C4-2B (cell line): ENCODE data around the gene NCF1.
"Not testable (repeated sequence)": the region's sequence is repeated elsewhere in the genome, so short reads cannot be mapped to it uniquely, and the experiment has no call there.

Experiments
- H3K27ac ChIP-seq: fragments of 450-650 bp; 2 replicates; pipeline ENCODE4 v1.5.1; 2017

Gene NCF1

DNA sequence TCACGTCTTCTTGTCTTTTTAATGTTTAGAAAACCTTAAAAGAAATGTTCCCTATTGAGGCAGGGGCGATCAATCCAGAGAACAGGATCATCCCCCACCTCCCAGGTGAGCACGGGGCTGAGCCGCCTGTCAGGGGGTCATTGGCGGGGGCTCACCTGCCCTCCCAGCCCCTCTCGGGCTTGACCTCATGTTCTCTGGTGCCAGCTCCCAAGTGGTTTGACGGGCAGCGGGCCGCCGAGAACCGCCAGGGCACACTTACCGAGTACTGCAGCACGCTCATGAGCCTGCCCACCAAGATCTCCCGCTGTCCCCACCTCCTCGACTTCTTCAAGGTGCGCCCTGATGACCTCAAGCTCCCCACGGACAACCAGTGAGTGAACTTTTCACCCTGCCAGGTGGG is 5.2 kb downstream of the NCF1 start:
- not testable (repeated sequence) for H3K27ac ChIP-seq

DNA sequence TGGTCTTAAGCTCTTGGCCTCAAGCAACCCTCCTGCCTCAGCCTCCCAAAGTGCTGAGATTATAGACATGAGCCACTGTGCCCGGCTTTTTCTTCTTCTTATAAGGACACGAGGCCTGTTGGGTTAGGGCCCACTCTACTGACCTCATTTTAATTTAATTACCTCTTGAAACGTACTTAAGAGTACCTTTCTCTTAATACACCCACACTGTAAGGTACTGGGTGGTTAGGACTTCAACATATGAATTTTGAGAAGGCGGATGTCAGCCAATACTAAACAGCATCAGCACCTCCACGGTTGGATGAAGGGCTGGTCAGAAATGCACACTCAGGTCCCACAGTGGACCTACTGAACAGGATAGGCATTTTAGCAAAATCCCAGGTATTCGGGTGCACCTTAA is 7.9 kb downstream of the NCF1 start:
- not testable (repeated sequence) for H3K27ac ChIP-seq

DNA sequence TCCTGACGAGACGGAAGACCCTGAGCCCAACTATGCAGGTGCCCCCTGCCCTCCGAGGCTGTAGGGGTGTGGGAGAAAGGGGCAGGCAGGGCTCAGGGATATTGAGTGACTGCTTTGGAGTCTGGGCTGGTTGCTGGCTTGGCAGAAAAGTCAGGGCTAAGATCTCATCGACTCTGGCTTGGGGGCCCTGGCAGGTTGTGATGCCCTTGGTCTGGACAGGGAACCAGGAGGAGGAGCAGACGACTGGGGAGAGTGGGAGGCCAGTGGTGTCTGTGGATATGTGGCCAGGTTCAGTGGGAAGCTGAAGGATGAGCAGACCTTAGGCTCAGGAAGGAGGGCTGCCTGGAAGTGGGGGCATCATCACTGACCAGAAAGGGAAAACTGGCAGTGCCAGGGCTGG is 9.8 kb downstream of the NCF1 start:
- H3K27ac ChIP-seq, result not testable (repeated sequence)

DNA sequence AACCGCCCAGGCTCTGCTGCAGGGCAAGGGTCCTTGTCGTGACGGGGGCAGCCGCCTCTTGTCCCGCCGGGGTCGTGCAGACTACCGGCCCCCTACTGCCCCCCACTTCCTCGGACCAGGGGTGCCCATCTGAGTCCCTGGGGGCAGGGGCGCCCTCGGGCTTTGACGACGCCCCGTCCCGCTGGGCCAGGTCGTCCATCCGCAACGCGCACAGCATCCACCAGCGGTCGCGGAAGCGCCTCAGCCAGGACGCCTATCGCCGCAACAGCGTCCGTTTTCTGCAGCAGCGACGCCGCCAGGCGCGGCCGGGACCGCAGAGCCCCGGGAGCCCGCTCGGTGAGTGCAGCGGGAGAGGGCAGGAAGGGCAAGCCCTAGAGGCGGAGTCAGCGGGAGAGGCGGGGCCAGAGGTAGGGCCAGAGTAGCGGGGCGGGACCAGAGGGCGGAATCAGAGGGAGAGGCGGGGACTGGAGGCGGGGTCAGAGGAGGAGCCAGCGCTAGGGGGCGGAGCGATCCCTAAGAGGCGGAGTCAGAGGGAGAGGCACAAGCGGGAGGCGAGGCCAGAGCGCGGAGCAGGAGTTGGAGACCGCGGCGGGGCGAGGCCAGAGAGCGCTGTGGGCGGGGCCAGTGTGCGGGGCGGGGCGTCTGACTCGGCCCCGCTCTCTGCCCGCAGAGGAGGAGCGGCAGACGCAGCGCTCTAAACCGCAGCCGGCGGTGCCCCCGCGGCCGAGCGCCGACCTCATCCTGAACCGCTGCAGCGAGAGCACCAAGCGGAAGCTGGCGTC is 14.7 kb downstream of the NCF1 start:
- not testable (repeated sequence) for H3K27ac ChIP-seq

DNA sequence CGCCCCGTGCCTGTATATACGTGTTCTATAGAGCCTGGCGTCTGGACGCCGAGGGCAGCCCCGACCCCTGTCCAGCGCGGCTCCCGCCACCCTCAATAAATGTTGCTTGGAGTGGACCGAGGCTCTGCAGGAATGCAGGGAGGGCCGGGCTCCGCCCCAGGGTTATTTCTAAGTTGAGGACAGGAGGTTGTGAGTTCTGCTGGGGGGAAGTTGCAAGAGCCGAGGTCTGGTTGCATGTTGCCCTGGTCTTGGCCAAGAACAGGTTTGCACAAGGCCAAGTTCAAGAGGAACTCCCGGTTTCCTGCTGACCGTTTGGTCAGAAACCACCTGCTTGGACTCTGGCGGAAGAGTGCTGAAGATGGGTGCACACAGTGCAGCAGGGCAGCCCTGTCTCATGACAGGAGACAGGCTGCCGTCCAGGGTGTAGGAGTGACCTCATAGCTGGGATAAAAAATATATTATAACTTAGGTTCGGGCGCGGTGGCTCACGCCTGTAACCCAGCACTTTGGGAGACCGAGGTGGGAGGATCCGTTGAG is 15.5 kb downstream of the NCF1 start:
- H3K27ac ChIP-seq, result not testable (repeated sequence)

DNA sequence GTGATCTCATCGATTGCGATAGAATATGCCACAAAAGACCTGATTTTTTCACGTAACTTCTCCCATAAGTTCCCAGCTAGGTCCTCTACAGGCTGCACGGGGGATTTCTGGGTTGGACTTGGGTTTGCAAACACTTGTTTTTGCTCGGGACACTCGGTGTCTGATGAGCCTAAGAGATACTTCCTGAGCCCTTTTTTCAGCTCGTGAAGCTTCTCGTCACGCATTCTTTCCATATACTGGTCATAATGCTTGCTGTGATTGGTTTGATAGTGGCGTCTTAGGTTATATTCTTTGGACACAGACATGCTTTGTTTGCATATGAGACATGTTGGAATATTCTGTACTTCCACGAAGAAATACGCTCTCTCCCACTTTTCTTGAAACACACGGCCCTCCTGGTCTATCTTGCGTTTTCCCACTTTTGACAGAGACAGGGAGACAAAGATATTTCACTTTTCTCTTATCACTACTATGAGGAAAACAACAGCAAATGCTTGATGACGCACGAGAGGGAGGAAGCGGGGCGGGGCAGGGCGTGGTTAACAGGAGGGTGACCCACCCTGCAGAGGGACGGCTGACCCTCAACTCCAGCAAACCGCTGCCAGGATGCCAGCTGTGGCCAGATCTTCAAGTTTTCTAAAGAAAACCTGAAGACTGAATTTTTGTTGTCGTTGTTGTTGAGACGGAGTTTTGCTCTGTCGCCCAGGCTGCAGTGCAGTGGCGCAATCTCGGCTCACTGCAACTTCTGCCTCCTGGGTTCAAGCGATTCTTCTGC is 24.2 kb downstream of the NCF1 start:
- H3K27ac ChIP-seq, result not testable (repeated sequence)

DNA sequence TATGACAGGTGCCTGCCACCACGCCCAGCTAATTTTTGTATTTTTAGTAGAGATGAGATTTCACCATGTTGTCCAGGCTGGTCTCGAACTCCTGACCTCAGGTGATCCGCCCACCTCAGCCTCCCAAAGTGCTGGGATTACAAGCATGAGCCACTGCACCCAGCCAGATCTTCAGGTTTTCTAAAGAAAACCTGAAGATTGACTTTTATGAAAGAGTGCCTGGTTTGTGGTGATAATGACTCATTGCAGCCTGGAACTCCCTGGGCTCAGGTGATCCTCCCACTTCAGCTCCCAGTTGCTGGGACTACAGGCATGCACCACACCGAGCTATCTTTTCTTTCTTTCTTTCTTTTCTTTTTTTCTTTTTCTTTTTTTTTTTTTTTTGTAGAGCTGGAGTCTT is 24.8 kb downstream of the NCF1 start:
- H3K27ac ChIP-seq, result not testable (repeated sequence)

DNA sequence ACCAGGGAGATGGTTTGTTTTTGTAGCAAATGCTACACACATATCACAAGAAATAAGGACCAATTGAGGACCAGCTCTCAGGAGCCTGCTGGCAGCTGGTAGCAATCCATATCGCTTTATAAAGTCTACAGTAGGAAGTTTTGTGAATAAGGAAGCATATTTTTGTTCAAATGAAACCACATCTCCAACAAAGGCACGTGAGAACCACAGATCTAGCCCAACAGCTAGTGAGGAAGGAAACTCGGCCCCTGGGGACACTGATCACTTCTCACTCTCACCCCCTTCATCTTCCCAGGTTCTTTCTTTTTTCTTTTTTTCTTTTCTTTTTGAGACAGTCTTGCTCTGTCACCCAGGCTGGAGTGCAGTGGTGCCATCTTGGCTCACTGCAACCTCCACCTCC is 42.1 kb downstream of the NCF1 start:
- not testable (repeated sequence) for H3K27ac ChIP-seq

DNA sequence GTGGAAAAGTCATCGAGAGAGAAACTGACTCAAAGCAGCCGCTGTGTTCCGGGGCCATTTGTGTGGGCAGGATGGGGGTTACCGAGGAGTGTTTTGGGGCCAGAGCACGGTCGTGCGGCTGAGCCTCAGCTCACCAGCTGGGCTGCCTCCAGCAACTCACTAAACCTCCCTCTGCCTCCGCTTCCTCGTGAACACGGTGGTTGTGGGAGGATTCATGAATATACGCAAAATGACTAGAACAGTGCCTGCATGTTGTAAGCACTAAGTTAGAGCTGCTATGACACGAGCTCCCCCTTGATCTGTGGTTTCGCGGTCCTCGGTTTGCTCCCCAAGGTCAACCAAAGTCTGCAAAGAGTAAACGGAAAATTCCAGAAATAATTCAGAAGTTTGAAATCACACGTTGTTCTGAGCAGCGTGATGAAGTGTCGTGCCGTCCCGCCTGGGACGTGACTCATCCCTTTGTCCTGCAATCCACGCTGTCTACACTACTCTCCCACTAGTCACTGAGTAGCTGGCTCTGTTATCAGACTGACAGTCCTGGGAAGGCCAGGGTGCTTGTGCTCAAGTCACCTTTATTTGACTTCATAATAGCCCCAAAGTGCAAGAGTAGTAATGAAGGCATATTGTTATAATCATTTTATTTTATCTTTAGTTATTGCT is 46.5 kb downstream of the NCF1 start:
- not testable (repeated sequence) for H3K27ac ChIP-seq

DNA sequence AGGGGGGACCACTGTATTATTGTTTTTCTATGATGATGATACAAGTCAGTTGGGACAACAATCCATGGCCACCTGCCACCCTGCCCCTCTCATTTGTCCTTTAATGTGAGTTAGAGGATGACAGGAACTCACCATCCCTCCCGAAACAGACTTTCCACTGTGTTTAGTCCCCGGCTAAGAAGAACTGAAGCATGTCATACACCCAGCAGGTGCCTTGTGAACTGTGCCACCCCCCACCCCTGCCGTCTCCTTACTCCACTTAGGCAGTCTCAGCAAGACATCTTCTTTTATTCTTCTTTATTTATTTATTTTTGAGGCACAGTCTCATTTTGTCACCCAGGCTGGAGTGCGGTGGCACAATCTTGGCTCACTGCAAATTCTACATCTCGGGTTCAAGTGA is 47.4 kb downstream of the NCF1 start:
- not testable (repeated sequence) for H3K27ac ChIP-seq

DNA sequence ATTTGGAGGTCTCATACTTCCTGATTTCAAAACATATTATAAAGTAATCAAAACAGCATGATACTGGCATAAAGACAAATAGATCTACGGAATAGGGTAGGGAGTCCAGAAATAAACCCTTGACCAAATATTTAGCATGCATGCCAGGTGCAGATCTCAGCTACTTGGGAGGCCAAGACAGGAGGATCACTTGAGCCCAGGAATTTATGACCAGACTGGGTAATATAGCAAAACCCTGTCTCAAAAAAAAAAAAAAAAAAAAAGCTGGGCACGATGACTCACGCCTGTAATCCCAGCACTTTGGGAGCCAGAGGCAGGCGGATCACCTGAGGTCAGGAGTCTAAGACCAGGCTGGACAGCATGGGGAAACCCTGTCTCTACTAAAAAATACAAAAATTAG is 56.1 kb downstream of the NCF1 start:
- not testable (repeated sequence) for H3K27ac ChIP-seq

DNA sequence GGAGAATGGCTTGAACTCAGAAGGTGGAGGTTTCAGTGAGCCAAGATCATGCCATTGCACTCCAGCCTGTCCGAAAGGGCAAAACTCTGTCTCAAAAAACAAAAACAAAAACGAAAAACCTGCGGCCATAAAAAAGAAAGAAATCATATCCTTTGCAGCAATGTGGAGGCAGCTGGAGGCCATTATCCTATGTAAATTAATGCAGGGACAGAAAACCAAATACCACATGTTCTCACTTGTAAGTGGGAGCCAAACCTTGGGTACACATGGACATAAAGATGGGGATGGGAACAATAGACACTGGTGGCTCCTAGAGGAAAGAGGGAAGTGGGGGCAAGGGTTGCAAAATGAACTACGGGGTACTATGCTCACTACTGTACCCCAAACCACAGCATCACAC is 56.6 kb downstream of the NCF1 start:
- H3K27ac ChIP-seq, result not testable (repeated sequence)
